Neural cell (in vitro differentiated cells): Measurements from ENCODE around the gene SLC39A13. TPM values are rescaled to one million over a fixed set of nuclear protein-coding genes. Genes with fewer than 3 reads are reported as not detected.

Experiments
- H2AFZ ChIP-seq: fragments of 200-600, 300-800 bp; sonication (generic), shearing (Covaris generic); 2 replicates; pipeline ENCODE4 v1.6.0; 2014; ENCODE audit warnings: low read depth, mild to moderate bottlenecking, antibody characterized with exemption, low read length, moderate library complexity
- H3F3A ChIP-seq: fragments of 200-600 bp; shearing (Covaris generic); 2 replicates; pipeline ENCODE4 v1.6.1; 2016; ENCODE audit warnings: mild to moderate bottlenecking, moderate library complexity, mixed read lengths, antibody characterized with exemption, low read length; ENCODE audit not compliant: insufficient read depth, poor library complexity, severe bottlenecking
- H3K27ac ChIP-seq: fragments of 200-600, 300-800 bp; sonication (generic), shearing (Covaris generic); 2 replicates; pipeline ENCODE4 v1.5.1; 2014; ENCODE audit warnings: mild to moderate bottlenecking, low read length, moderate library complexity
- H3K27me3 ChIP-seq: fragments of 300-800, 200-600 bp; sonication (generic), shearing (Covaris generic); 2 replicates; pipeline ENCODE4 v1.6.0; 2014; ENCODE audit warnings: mild to moderate bottlenecking, low read depth, low read length, moderate library complexity; ENCODE audit not compliant: insufficient read depth
- H3K36me3 ChIP-seq: fragments of 300-800, 200-600 bp; sonication (generic), shearing (Covaris generic); 2 replicates; pipeline ENCODE4 v1.5.1; 2014; ENCODE audit warnings: mild to moderate bottlenecking, antibody characterized with exemption, low read length, moderate library complexity; ENCODE audit not compliant: insufficient read depth
- H3K4me2 ChIP-seq: fragments of 300-800, 200-600 bp; sonication (generic), shearing (Covaris generic); 2 replicates; pipeline ENCODE4 v1.6.0; 2014; ENCODE audit warnings: mild to moderate bottlenecking, low read length
- H3K4me3 ChIP-seq: fragments of 300-800, 200-600 bp; sonication (generic), shearing (Covaris generic); 2 replicates; pipeline ENCODE4 v1.5.1; 2014; ENCODE audit warnings: mild to moderate bottlenecking, low read length, moderate library complexity
- H3K79me2 ChIP-seq: fragments of 200-600 bp; shearing (Covaris generic); replicated peaks from 2 replicates; pipeline ENCODE4 v1.6.0; 2014; ENCODE audit warnings: mild to moderate bottlenecking, low read length, moderate library complexity; ENCODE audit not compliant: insufficient read depth
- H3K9ac ChIP-seq: fragments of 300-800, 200-600 bp; sonication (generic), shearing (Covaris generic); 2 replicates; pipeline ENCODE4 v1.6.1; 2016; ENCODE audit warnings: mild to moderate bottlenecking, low read length, mixed read lengths
- H3K9me2 ChIP-seq: fragments of 200-600 bp; shearing (Covaris generic); 2 replicates; pipeline ENCODE4 v1.6.1; 2016; ENCODE audit warnings: mild to moderate bottlenecking, low read length, mixed read lengths; ENCODE audit not compliant: insufficient read depth
- H3K9me3 ChIP-seq: fragments of 200-600, 300-800 bp; sonication (generic), shearing (Covaris generic); 2 replicates; pipeline ENCODE4 v1.6.1; 2016; ENCODE audit warnings: mild to moderate bottlenecking, mixed run types, low read length, moderate library complexity, mixed read lengths
- H4K20me1 ChIP-seq: fragments of 200-600 bp; shearing (Covaris generic); 2 replicates; pipeline ENCODE4 v1.6.1; 2016; ENCODE audit warnings: mild to moderate bottlenecking, mixed run types; ENCODE audit not compliant: insufficient read depth
- CTCF ChIP-seq: fragments of 450-650 bp; IDR thresholded peaks from 2 replicates; pipeline ENCODE4 v1.5.1; 2014; ENCODE audit warnings: antibody characterized with exemption, mild to moderate bottlenecking, moderate library complexity; ENCODE audit not compliant: poor library complexity, severe bottlenecking
- EP300 ChIP-seq: fragments of 450-650 bp; conservative IDR thresholded peaks from 2 replicates; pipeline ENCODE4 v1.6.1; 2014; ENCODE audit warnings: antibody characterized with exemption, mild to moderate bottlenecking, moderate library complexity; ENCODE audit not compliant: poor library complexity, severe bottlenecking
- EZH2 ChIP-seq: fragments of 200-600, 300-800 bp; shearing (Covaris generic), sonication (generic); IDR thresholded peaks from 2 replicates; pipeline ENCODE4 v1.6.1; 2014; ENCODE audit warnings: antibody characterized with exemption, low read length, borderline replicate concordance, mild to moderate bottlenecking; ENCODE audit not compliant: insufficient read depth, poor library complexity, severe bottlenecking
- MXI1 ChIP-seq: fragments of 450-650 bp; conservative IDR thresholded peaks from 2 replicates; pipeline ENCODE4 v1.6.1; 2014; ENCODE audit warnings: antibody characterized with exemption, mild to moderate bottlenecking; ENCODE audit not compliant: poor library complexity, severe bottlenecking
- POLR2AphosphoS5 ChIP-seq: IDR thresholded peaks from 2 replicates; pipeline ENCODE4 v1.6.1; 2012
- RAD21 ChIP-seq: fragments of 450-650 bp; conservative IDR thresholded peaks from 2 replicates; pipeline ENCODE4 v1.6.1; 2014; ENCODE audit warnings: antibody characterized with exemption, mild to moderate bottlenecking, moderate library complexity
- REST ChIP-seq: IDR thresholded peaks from 2 replicates; pipeline ENCODE4 v1.6.1; 2012; ENCODE audit warnings: borderline replicate concordance
- SMC3 ChIP-seq: fragments of 450-650 bp; conservative IDR thresholded peaks from 2 replicates; pipeline ENCODE4 v1.6.1; 2014; ENCODE audit warnings: antibody characterized with exemption, mild to moderate bottlenecking, moderate library complexity; ENCODE audit not compliant: poor library complexity
- TAF1 ChIP-seq: IDR thresholded peaks from 2 replicates; pipeline ENCODE4 v1.6.1; 2012; ENCODE audit warnings: low read depth
- polyA plus RNA-seq: library from polyadenylated mRNA; depleted of rRNA; stranded (reverse); fragments of >200 nt; gene quantifications from 2 replicates; pipeline ENCODE4 v1.2.3, GENCODE V29; 2014

SLC39A13 gene
- polyA plus RNA-seq, 1 donor from 2014 or later = 48.0 TPM

- H3K9me2 ChIP-seq = no peaks in the 10 kb centered on the region
- H3K4me2 ChIP-seq = no peak overlapping the region
- no peaks in the 10 kb centered on the region for H3K79me2 ChIP-seq
- TF ChIP-seq REST (no peak), POLR2AphosphoS5 (no peak), TAF1 (no peak), SMC3 (no peak), EZH2 (no peak)
- H2AFZ ChIP-seq = no peak overlapping the region
- no peaks in the 10 kb centered on the region for H3F3A ChIP-seq
- no peaks in the 10 kb centered on the region for H3K27me3 ChIP-seq
- H3K36me3 ChIP-seq = no peaks in the 10 kb centered on the region
- no peak overlapping the region for H3K27ac ChIP-seq
- H3K4me3 ChIP-seq = no peak overlapping the region
- H3K9me3 ChIP-seq = no peaks in the 10 kb centered on the region
- no peaks in the 10 kb centered on the region for H4K20me1 ChIP-seq
- no peak overlapping the region for H3K9ac ChIP-seq
Measured at GRCh38 chr11:47438721-47439120, 30.3 kb downstream of the SLC39A13 start.

- H3F3A ChIP-seq = no peaks in the 10 kb centered on the region
- no peaks in the 10 kb centered on the region for H4K20me1 ChIP-seq
- no peaks in the 10 kb centered on the region for H3K9me3 ChIP-seq
- no peak overlapping the region for H3K4me2 ChIP-seq
- no peaks in the 10 kb centered on the region for H3K9me2 ChIP-seq
- H2AFZ ChIP-seq = no peak overlapping the region
- H3K27ac ChIP-seq = no peak overlapping the region
- no peaks in the 10 kb centered on the region for H3K79me2 ChIP-seq
- H3K36me3 ChIP-seq = no peaks in the 10 kb centered on the region
- no peak overlapping the region for H3K4me3 ChIP-seq
- H3K27me3 ChIP-seq = no peaks in the 10 kb centered on the region
- no peak overlapping the region for H3K9ac ChIP-seq
- TF ChIP-seq SMC3 (no peak), REST (no peak), TAF1 (no peak), MXI1 (no peak), EP300 (no peak), POLR2AphosphoS5 (no peak), RAD21 (no peak), CTCF (no peak), EZH2 (no peak)
Measured at GRCh38 chr11:47440054-47440476, 31.7 kb downstream of the SLC39A13 start.
